Tibial nerve (tissue), 4 donors: ENCODE data around the gene CACNA1H. TPM values are rescaled to one million over a fixed set of nuclear protein-coding genes. Genes with fewer than 3 reads are reported as not detected.

Experiments used
- DNase-seq, 2 donors: peaks; one replicate each; pipeline ENCODE4 v3.0.0-alpha.2; 2019; ENCODE audit warnings: low spot score in 2 of 2
- H3K27ac ChIP-seq, 4 donors: fragments of 200-600 bp; sonication (generic) in 3 of 4; one replicate each; pipeline ENCODE4 v1.5.1; 2017 to 2019; ENCODE audit warnings: mild to moderate bottlenecking in 1 of 4
- H3K27me3 ChIP-seq, 2 donors: fragments of 200-600 bp; sonication (generic) in 1 of 2; one replicate each; pipeline versions ENCODE4 v1.5.1 to v1.6.0; 2017 to 2019
- H3K36me3 ChIP-seq, 3 donors: fragments of 200-600 bp; sonication (generic); one replicate each; pipeline ENCODE4 v1.5.1; 2018 to 2019
- H3K4me1 ChIP-seq, 4 donors: fragments of 200-600 bp; sonication (generic) in 3 of 4; one replicate each; pipeline ENCODE4 v1.5.1; 2017 to 2019
- H3K4me3 ChIP-seq, 4 donors: fragments of 200-600 bp; sonication (generic) in 3 of 4; one replicate each; pipeline ENCODE4 v1.5.1; 2017 to 2019; ENCODE audit warnings: mild to moderate bottlenecking in 1 of 4, moderate library complexity in 1 of 4
- H3K9me3 ChIP-seq, 4 donors: fragments of 200-600 bp; sonication (generic) in 3 of 4; one replicate each; pipeline ENCODE4 v1.5.1; 2017 to 2019
- CTCF ChIP-seq, 5 experiments: fragments of 200-600 bp in 3 of 5; fragments of 450-650 bp in 2 of 5; sonication (generic) in 3 of 5; IDR thresholded peaks; one replicate each; pipeline ENCODE4 v1.5.1; 2016 to 2019; ENCODE audit warnings: antibody characterized with exemption in 5 of 5, mild to moderate bottlenecking in 3 of 5, moderate library complexity in 2 of 5
- EP300 ChIP-seq, 2 donors: sonication (generic); formaldehyde crosslinking; IDR thresholded peaks; one replicate each; pipeline ENCODE4 v1.6.1; 2017; ENCODE audit warnings: antibody characterized with exemption in 2 of 2, mild to moderate bottlenecking in 1 of 2
- POLR2A ChIP-seq, 2 donors: fragments of 450-650 bp; IDR thresholded peaks; one replicate each; pipeline ENCODE4 v1.6.1; 2017; ENCODE audit warnings: antibody characterized with exemption in 2 of 2, mild to moderate bottlenecking in 2 of 2, moderate library complexity in 2 of 2
- WGBS, 2 donors: methylation state at CpG; one replicate each; pipeline ENCODE4 v1.1.5; 2018; 5-methylcytosine and 5-hydroxymethylcytosine counted together
- total RNA-seq, 4 donors: library from RNA; depleted of rRNA; stranded (reverse); fragments of >200 nt; gene quantifications; one replicate each; pipeline ENCODE4 v1.1.0, GENCODE V29; 2016

Gene CACNA1H
- total RNA-seq, 4 donors from 2014 or later, result 3.8 to 12.0 (median 9.0) TPM

DNA sequence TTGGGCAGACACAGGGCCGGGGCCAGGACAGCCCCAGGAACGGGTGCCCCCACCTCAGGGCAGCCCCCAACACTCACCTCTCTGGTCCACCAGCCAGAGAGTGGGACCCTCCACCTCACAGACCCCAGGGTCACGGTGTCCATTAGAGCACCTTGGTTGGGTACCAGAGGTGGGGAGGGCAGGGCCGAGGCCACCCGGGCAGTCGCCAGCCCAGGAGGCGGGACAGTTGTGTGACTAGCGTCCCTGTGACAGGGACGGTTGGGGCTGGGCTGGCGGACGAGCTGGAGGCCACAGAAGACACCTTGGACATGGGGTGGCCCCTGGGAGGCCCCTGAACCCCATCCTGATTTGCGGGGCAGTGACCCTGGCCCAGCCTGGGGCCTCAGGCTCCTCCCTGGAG is 45.2 kb upstream of the CACNA1H start:
- no peak overlapping the region for H3K27ac ChIP-seq
- no peaks in the 10 kb centered on the region for H3K9me3 ChIP-seq
- TF ChIP-seq POLR2A (IDR thresholded peaks at IDR 0.05) (no peak), EP300 (IDR thresholded peaks at IDR 0.05) (no peak), CTCF (IDR thresholded peaks at IDR 0.05) (no peak)
- peaks cover 0 to 8% (median 3%) of the 10 kb centered on the region in 4 donors for H3K4me1 ChIP-seq
- DNase-seq, result no peak
- no peaks in the 10 kb centered on the region for H3K36me3 ChIP-seq
- 80% methylated on average over 4 of the region's 12 CpGs; no CpG with 5 or more reads in 1 of the 2 donors for WGBS, 2 donors
- H3K27me3 ChIP-seq, result peaks cover 0 to 93% of the 10 kb centered on the region in 2 donors
- no peak overlapping the region for H3K4me3 ChIP-seq

- Histone ChIP-seq H3K27ac (no peak overlapping the region), H3K4me3 (no peak overlapping the region), H3K9me3 (no peaks in the 10 kb centered on the region), H3K4me1 (no peaks in the 10 kb centered on the region), H3K36me3 (no peaks in the 10 kb centered on the region), H3K27me3 (peaks cover 0 to 94% of the 10 kb centered on the region in 2 donors)
- TF ChIP-seq POLR2A (IDR thresholded peaks at IDR 0.05), result no peak
- TF ChIP-seq CTCF (IDR thresholded peaks at IDR 0.05), result no peak
- TF ChIP-seq EP300 (IDR thresholded peaks at IDR 0.05), result no peak
- DNase-seq, result no peak
- WGBS, 2 donors, result 39 to 41% methylated on average over 16 to 26 of the region's 42 CpGs
Measured at GRCh38 chr16:1108299-1109252, 44.3 kb upstream of the CACNA1H start.

- H3K9me3 ChIP-seq, result no peaks in the 10 kb centered on the region
- H3K36me3 ChIP-seq, result no peaks in the 10 kb centered on the region
- H3K27me3 ChIP-seq, result peaks cover 0 to 88% of the 10 kb centered on the region in 2 donors
- no peak for TF ChIP-seq CTCF (IDR thresholded peaks at IDR 0.05)
- no peak for TF ChIP-seq POLR2A (IDR thresholded peaks at IDR 0.05)
- TF ChIP-seq EP300 (IDR thresholded peaks at IDR 0.05), result no peak
- H3K27ac ChIP-seq, result no peak overlapping the region
- 21 to 39% methylated on average over 17 of the region's 19 CpGs for WGBS, 2 donors
- H3K4me1 ChIP-seq, result no peaks in the 10 kb centered on the region
- no peak for DNase-seq
- no peak overlapping the region for H3K4me3 ChIP-seq
Measured at GRCh38 chr16:1109648-1110047, 43.3 kb upstream of the CACNA1H start.

GRCh38 chr16:1112506-1113184 is 40.3 kb upstream of the CACNA1H start:
- H3K4me3 ChIP-seq, result no peak overlapping the region
- H3K36me3 ChIP-seq, result no peaks in the 10 kb centered on the region
- H3K4me1 ChIP-seq, result no peaks in the 10 kb centered on the region
- H3K27me3 ChIP-seq, result peaks cover 0 to 89% of the 10 kb centered on the region in 2 donors
- TF ChIP-seq POLR2A (IDR thresholded peaks at IDR 0.05) (no peak), CTCF (IDR thresholded peaks at IDR 0.05) (no peak), EP300 (IDR thresholded peaks at IDR 0.05) (no peak)
- H3K27ac ChIP-seq, result no peak overlapping the region
- no peaks in the 10 kb centered on the region for H3K9me3 ChIP-seq
- WGBS, 2 donors, result 60 to 67% methylated on average over 21 to 26 of the region's 26 CpGs
- no peak for DNase-seq

DNA sequence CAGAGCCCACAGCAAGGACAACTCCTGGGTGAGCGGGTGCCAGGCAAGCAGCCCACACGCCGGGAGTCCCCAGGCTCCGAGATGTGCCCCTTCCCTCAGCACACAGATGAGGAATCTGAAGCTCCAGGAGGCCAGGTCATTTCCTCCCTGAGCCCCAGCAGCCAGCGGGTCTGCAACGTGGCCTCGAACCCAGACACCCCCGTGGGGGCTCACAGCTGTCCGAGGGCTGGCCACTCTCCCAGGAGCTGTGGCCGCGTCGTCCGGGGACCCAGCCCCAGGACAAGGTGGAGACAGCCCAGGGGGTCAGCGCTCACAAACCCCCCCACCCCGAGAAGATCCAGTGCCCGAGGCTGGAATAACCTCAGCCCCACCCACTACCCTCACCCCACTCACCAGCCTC is 39.4 kb upstream of the CACNA1H start:
- TF ChIP-seq CTCF (IDR thresholded peaks at IDR 0.05) (no peak), POLR2A (IDR thresholded peaks at IDR 0.05) (no peak), EP300 (IDR thresholded peaks at IDR 0.05) (no peak)
- Histone ChIP-seq H3K27me3 (peaks cover 0 to 89% of the 10 kb centered on the region in 2 donors), H3K27ac (no peak overlapping the region), H3K9me3 (no peaks in the 10 kb centered on the region), H3K4me1 (no peaks in the 10 kb centered on the region), H3K36me3 (no peaks in the 10 kb centered on the region), H3K4me3 (no peak overlapping the region)
- WGBS, 2 donors, result 55 to 67% methylated on average over 13 to 14 of the region's 16 CpGs
- no peak for DNase-seq
